H1 (cell line): Measurements from ENCODE around the gene RUBCN. TPM values are rescaled to one million over a fixed set of nuclear protein-coding genes. Genes with fewer than 3 reads are reported as not detected.

ENCODE experiments used
- microRNA counts: library from miRNA; unstranded; fragments of <30 nt; microRNA quantifications from one replicate; lab custom pipeline; 2015
- polyA plus RNA-seq, 7 experiments: library from polyadenylated mRNA; depleted of rRNA in 3 of 7; stranded (reverse) in 5 of 7; unstranded in 2 of 7; fragments of >200 nt in 5 of 7; fragments of 200-250 nt in 2 of 7; gene quantifications; 1 replicate in 5 of 7; 2 replicates in 1 of 7; 4 replicates in 1 of 7; pipeline versions ENCODE4 v1.2.1 to v1.2.3, GENCODE V29; 2011 to 2013; ENCODE audit warnings: missing spikeins in 2 of 7, mixed read lengths in 2 of 7
- total RNA-seq: library from RNA; stranded (reverse); fragmentation: NEBNext Ultra II Directional; extraction: Animal tissue kit (Norgen Biotek cat#: 25700); gene quantifications from 2 replicates; pipeline ENCODE4 v1.2.1, GENCODE V29; 2021

RUBCN gene
- total and polyA plus RNA-seq, 2 of the 8 experiments (the other 6 are each of a cell fraction or from before 2014, with no cell fraction given) = 9.3 to 21.9 TPM

MicroRNAs within 50 kb of the gene (microRNA counts, 767-probe panel; counts per million panel counts)
- 879 counts per million, percentile 95 among the panel's probes with 10 or more counts for microRNA hsa-miR-922 (lab: Ali Mortazavi, UCI)

Other genes starting within 250 kb of the RUBCN start
- gene BDH1, start 180.9 kb downstream of the RUBCN start, total RNA-seq = 24.0 and 27.2 TPM in 2 replicates
- 27.7 and 28.1 TPM in 2 replicates for gene BDH1, start 180.9 kb downstream of the RUBCN start, polyA plus RNA-seq (2011; rRNA removed)
- 24.4 and 24.7 TPM in 2 replicates for gene FYTTD1, start 13.0 kb upstream of the RUBCN start, total RNA-seq
- 3.1 and 3.3 TPM in 2 replicates for gene FYTTD1, start 13.0 kb upstream of the RUBCN start, polyA plus RNA-seq (2011; rRNA removed)
- 48.2 and 66.0 TPM in 2 replicates for gene LRCH3, start 54.4 kb upstream of the RUBCN start, total RNA-seq
- gene LRCH3, start 54.4 kb upstream of the RUBCN start, polyA plus RNA-seq (2011; rRNA removed) = 58.4 and 81.0 TPM in 2 replicates
- gene RPL35A, start 213.3 kb upstream of the RUBCN start, total RNA-seq = 1,393 and 1,439 TPM in 2 replicates
- gene RPL35A, start 213.3 kb upstream of the RUBCN start, polyA plus RNA-seq (2011; rRNA removed) = 377 and 695 TPM in 2 replicates
- gene LMLN, start 223.3 kb upstream of the RUBCN start, total RNA-seq = 4.7 and 5.0 TPM in 2 replicates
- 3.0 and 3.9 TPM in 2 replicates for gene LMLN, start 223.3 kb upstream of the RUBCN start, polyA plus RNA-seq (2011; rRNA removed)